Measurements from ENCODE around the gene PNPO.
"Not testable (repeated sequence)": the region's sequence is repeated elsewhere in the genome, so short reads cannot be mapped to it uniquely, and the experiment has no call there.

Gene PNPO

DNA sequence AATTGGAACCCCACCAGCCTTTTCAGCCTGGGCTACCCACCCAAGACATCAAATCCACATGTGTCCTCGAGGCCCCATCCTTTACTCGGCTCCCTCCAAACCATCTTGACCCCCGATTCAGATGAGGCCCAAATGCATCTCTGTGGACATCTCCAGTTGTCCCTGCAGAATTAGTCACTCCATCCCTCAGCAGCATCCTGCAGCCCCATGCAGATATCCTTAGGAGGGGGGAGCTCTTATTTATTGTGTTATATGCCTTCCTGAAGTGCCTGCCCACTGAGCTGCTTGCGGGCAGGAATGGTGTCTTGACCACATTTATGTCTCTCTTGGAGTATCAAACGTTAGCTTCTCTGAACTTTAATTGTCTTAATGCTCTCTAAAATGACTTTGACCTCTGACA lies 45.1 kb downstream of the PNPO start:
- no peak overlapping the region for H3K27ac Mint-ChIP-seq
- no peaks in the 10 kb centered on the region for H3K9me3 Mint-ChIP-seq
- H3K36me3 Mint-ChIP-seq (ENCODE audit: low read depth), result peaks cover 15% of the 10 kb centered on the region
- H3K4me3 Mint-ChIP-seq, result no peak overlapping the region
- peaks cover 15% of the 10 kb centered on the region for H3K4me1 Mint-ChIP-seq (ENCODE audit: low read depth)
- H3K27me3 Mint-ChIP-seq (ENCODE audit: low read depth), result no peaks in the 10 kb centered on the region

DNA sequence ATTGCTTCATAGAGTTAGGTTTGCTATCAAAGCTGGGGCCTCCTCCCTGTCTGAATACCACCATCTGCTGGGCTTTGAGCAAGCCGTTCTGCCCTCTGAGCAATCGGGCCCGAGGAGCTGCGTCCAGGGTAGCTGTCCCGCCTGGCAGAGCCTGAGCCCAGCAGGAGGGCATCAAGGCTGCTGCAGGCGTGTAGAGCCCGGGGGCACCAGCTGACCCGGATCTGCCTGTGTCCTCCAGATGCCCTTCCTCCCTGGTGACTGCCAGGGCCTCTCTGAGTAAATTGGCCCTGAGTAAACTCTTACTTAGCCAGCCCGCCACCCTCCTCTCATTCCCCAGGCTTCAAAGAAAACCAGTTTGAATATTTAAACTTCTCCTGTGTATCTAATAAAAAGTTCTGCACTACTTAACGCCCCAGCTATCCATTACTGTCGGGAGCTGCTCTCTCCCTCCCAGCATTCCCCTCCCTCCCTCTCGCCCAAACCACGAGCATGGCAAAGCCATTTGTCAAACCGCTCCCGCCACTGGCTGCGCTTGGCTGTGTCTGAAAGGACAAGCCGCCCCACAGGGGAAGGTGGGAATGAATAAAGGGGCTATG lies 46.0 kb downstream of the PNPO start:
- Mint-ChIP-seq H3K4me3 (no peak overlapping the region), H3K27me3 (ENCODE audit: low read depth) (no peaks in the 10 kb centered on the region), H3K36me3 (ENCODE audit: low read depth) (peaks cover 15% of the 10 kb centered on the region), H3K4me1 (ENCODE audit: low read depth) (peaks cover 14% of the 10 kb centered on the region), H3K9me3 (no peaks in the 10 kb centered on the region), H3K27ac (no peak overlapping the region)

DNA sequence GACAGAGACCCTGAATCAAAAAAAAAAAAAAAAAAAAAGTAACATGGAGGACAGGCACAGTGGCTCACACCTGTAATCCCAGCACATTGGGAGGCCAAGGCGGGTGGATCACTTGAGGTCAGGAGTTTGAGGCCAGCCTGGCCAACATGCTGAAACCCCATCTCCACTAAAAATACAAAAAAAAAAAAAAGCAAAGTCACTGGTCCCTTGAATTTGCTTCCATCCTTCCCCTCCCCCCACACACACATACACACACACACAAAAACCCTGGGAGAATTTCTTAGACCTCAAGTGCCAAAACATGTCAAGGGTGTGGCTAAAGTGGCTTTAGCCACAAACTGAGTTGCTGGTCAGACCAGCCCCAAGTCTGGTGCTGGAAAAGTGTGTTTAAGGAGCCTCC lies 47.1 kb downstream of the PNPO start:
- H3K27ac Mint-ChIP-seq; H3K4me3 Mint-ChIP-seq; H3K9me3 Mint-ChIP-seq; H3K27me3 Mint-ChIP-seq (ENCODE audit: low read depth): not testable (repeated sequence)
- H3K36me3 Mint-ChIP-seq (ENCODE audit: low read depth), result peaks cover 10% of the 10 kb centered on the region
- peaks cover 14% of the 10 kb centered on the region for H3K4me1 Mint-ChIP-seq (ENCODE audit: low read depth)

DNA sequence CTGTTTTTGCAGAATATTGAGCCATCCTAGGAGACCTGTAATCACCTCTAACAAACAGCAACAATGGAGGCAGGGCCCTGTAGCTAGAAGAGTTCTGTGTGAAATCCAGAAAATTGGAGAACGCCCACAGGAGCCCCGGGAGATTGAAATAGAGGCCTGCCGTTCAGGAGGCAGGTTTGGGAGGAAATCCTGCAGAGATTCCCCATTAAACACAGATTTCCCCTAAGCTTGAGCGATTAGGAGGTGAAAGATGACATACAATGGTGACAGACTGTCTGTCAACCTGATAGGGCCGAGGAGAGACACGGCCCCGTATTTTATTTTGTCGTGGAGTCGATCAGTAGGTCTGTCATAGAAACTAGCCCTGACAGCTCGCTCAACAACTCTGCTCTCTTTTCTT lies 47.8 kb downstream of the PNPO start:
- Mint-ChIP-seq H3K27ac (no peak overlapping the region), H3K4me3 (no peak overlapping the region), H3K4me1 (ENCODE audit: low read depth) (peaks cover 14% of the 10 kb centered on the region), H3K9me3 (no peaks in the 10 kb centered on the region), H3K36me3 (ENCODE audit: low read depth) (peaks cover 3% of the 10 kb centered on the region), H3K27me3 (ENCODE audit: low read depth) (peaks cover 7% of the 10 kb centered on the region)

DNA sequence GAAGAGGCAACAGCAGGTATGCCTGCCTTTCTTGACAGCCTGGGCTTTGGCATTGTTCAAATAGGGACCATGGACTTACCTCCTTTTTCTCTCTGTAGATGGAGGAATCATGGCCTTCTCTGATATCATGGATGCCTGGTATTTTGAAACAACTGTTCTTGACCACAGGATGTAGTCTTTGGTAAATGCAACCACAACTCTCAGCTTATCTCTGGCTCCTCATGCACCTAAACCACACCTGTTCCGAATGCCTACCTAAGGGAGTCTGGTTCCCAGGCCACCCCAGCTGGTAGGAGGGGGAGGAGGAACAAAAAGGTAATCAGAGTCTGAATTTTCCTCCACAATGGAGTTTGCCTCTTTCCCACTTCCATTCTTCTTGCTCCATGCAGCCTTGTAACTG lies 48.3 kb downstream of the PNPO start:
- Mint-ChIP-seq H3K9me3 (no peaks in the 10 kb centered on the region), H3K27me3 (ENCODE audit: low read depth) (peaks cover 7% of the 10 kb centered on the region), H3K4me1 (ENCODE audit: low read depth) (peaks cover 14% of the 10 kb centered on the region), H3K36me3 (ENCODE audit: low read depth) (peaks cover 3% of the 10 kb centered on the region), H3K27ac (no peak overlapping the region), H3K4me3 (no peak overlapping the region)

DNA sequence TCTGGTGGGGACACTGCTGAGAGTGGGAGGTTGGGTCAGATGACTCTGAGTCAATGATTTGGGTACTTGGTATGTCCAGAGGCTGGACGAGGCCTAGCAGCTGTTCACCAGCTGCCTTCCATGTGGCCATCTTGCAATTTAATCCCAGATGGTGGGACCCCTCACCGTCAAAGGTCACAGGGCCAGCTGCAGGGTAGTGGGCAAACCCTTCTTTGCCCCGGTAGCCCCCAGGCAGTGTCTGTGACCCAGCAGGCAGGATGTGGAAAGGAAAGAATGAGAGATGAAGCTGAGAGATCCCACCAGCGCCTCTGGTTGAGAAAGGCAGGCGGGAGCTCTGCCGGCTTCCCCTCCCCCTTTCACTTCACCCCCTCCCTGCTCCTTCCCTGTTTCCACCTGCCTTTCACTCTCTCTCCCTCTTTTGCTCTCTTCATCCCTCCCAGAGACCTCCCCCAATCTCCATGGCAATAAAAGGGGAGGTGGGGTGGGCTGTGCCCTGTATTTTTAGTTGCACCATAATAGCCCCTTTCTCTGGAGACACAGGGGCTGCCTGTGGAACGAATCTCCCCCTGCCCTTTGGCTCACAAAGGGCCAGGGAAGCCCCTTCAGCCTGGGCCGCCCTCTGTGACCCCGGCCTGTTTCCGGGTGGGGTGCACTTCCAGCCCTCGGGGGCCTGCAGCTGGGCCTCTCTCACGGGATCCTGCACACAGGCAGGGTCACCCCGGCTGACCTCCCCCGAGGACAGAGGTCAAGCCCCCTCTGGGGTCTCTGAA lies 49.8 kb downstream of the PNPO start:
- Mint-ChIP-seq H3K4me1 (ENCODE audit: low read depth) (peaks cover 14% of the 10 kb centered on the region), H3K27me3 (ENCODE audit: low read depth) (peaks cover 7% of the 10 kb centered on the region), H3K4me3 (no peak overlapping the region), H3K9me3 (no peaks in the 10 kb centered on the region), H3K36me3 (ENCODE audit: low read depth) (no peaks in the 10 kb centered on the region), H3K27ac (no peak overlapping the region)

DNA sequence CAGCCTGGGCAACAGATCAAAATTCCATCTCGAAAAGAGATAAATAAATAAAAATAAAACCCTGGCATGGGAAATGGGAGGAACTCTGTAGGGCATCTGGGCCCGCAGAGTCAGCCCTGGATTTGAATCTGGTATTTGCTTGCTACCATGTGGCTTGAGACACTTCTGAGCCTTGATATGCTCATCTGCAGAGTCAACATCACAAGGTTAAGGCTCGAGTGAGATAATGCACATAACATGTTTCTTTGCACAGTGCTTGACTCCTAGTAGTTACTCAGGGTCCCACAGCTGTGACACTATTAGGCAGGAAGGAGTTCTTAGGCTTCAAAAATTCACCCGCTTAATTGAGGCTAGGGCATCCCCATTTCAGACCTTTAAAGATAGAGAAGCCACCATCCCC lies 50.8 kb downstream of the PNPO start:
- Mint-ChIP-seq H3K36me3 (ENCODE audit: low read depth) (no peaks in the 10 kb centered on the region), H3K9me3 (no peaks in the 10 kb centered on the region), H3K4me1 (ENCODE audit: low read depth) (peaks cover 14% of the 10 kb centered on the region)

DNA sequence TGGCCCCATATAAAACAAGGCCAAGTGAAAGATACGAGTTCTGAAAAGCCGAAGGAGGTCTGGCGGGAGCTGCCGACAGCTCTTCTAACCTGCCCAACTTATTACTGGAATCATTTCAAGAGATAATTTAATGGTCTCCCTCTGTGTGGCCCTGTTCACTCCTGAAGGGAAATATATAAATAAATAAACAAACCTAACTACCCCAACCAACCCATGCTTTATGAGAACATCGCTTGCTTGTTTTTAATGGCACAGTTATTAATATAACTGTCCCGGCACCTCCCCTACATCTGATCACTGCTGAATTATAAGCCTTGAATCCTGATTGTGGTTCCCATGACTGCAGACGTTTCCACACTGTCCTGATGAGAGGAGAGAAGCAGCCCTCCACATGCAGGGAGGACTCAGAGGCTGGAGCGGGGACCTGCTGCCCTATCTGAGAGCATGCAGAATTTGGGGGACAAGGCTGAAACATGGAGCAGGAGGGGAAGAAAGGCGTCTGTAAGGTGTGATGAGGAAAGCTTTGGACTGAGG lies 51.7 kb downstream of the PNPO start:
- H3K27ac Mint-ChIP-seq, result no peak overlapping the region
- H3K4me1 Mint-ChIP-seq (ENCODE audit: low read depth), result peaks cover 14% of the 10 kb centered on the region
- H3K9me3 Mint-ChIP-seq, result no peaks in the 10 kb centered on the region
- H3K4me3 Mint-ChIP-seq, result no peak overlapping the region
- H3K36me3 Mint-ChIP-seq (ENCODE audit: low read depth), result no peaks in the 10 kb centered on the region
- H3K27me3 Mint-ChIP-seq (ENCODE audit: low read depth), result peaks cover 10% of the 10 kb centered on the region

More for the DNA sequence above, 50.8 kb downstream of the PNPO start:
- Mint-ChIP-seq H3K27me3 (ENCODE audit: low read depth) (peaks cover 7% of the 10 kb centered on the region), H3K27ac (no peak overlapping the region), H3K4me3 (no peak overlapping the region)

DNA sequence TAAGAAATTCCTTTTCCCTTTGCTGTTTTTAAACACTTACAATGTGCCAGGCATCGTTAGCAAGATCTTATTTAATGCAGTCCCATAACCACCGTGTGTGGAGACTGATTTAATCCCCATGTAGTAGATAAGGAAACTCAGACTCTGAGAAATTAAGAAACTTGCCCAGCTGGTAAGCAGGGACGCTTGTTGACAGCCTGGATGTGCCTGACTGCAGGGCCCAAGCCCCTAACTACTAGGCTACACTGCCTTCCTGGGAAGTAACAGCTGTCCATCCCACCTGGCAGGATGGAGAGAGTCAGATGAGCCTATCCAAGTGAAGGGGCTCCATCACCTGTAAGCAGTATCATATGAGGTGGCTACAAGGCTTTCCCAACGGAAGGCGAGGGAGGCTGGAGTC lies 52.6 kb downstream of the PNPO start:
- Mint-ChIP-seq H3K27ac (no peak overlapping the region), H3K36me3 (ENCODE audit: low read depth) (no peaks in the 10 kb centered on the region), H3K27me3 (ENCODE audit: low read depth) (peaks cover 10% of the 10 kb centered on the region)

DNA sequence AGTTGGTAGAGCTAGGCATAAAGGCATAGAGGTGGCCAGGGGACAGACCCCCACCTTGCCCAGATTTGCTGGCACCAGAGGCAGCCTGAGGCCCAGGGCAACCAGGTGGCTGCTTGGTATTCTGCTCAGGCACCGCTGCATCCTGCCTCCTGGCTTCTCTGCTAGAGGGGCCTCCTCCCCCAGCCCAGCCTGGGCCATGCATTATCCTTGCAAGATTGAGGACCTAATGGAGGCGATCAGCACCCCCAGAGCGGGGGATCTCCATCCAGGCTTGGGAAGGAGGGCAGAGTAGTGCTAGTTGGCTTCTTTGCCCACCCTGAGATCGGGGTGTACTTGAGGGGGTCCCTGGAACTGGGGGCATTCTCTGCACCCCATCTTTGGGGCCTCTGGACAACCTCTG lies 53.4 kb downstream of the PNPO start:
- H3K36me3 Mint-ChIP-seq (ENCODE audit: low read depth), result no peaks in the 10 kb centered on the region
- no peaks in the 10 kb centered on the region for H3K9me3 Mint-ChIP-seq
- H3K4me1 Mint-ChIP-seq (ENCODE audit: low read depth), result peaks cover 2% of the 10 kb centered on the region
- H3K27me3 Mint-ChIP-seq (ENCODE audit: low read depth), result peaks cover 10% of the 10 kb centered on the region
- no peak overlapping the region for H3K4me3 Mint-ChIP-seq
- H3K27ac Mint-ChIP-seq, result no peak overlapping the region

More for the DNA sequence above, 52.6 kb downstream of the PNPO start:
- H3K4me1 Mint-ChIP-seq (ENCODE audit: low read depth), result peaks cover 9% of the 10 kb centered on the region
- no peaks in the 10 kb centered on the region for H3K9me3 Mint-ChIP-seq
- H3K4me3 Mint-ChIP-seq, result no peak overlapping the region

DNA sequence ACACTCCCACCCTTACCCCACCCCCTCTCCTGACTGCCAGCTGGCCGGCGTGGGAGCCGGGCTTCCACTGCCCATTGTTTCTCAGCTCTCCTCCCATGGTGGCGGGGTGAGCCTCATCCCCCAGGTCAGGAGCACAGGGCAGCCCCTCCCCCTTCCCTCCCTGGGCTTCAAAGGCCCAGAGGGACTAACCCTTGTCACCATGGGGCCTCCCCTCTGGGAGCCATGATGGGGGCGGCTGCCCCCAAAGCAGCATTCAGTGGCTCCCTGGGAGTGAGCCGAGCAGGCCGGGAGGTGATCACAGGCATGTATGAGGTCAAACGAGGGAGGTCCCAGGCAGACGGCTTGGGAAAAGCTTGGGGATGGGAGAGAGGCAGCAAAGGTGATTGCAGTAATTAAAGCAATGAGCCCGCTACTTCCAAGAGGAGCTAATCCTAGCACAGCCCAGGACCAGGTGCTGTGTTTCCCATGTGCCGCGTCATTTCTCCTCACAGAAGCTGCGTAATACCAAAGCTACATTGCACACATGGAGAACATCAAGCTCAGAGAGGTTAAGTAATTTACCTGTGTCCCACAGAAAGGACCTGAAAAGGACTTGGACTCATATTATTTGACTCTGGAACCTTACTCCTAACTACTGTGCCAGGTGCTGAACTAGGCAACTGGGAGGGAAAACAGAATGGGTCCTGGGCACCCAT lies 54.0 kb downstream of the PNPO start:
- no peak overlapping the region for H3K4me3 Mint-ChIP-seq
- H3K9me3 Mint-ChIP-seq, result no peaks in the 10 kb centered on the region
- H3K27me3 Mint-ChIP-seq (ENCODE audit: low read depth), result peaks cover 10% of the 10 kb centered on the region
- H3K36me3 Mint-ChIP-seq (ENCODE audit: low read depth), result no peaks in the 10 kb centered on the region
- no peaks in the 10 kb centered on the region for H3K4me1 Mint-ChIP-seq (ENCODE audit: low read depth)
- H3K27ac Mint-ChIP-seq, result no peak overlapping the region

DNA sequence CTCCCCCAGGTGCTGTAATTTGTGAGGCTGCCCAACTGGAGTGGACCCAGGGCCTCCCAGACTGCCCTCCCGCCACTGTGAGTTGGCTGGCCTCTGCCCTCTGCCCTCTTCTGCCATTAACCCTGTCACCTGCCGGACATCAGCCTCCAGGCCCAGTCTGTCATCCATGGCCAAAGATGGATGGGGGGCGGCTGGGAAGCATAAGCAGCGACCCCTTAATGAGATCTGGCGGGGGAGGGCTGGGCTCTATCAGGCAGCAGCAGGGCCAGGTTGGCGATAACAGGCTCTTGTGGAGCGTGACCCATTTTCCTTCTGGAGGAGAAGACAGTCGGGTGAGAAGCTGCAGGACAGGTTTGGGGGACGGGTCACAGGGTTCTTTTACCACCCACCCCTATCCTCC lies 54.8 kb downstream of the PNPO start:
- no peaks in the 10 kb centered on the region for H3K9me3 Mint-ChIP-seq
- no peaks in the 10 kb centered on the region for H3K4me1 Mint-ChIP-seq (ENCODE audit: low read depth)
- H3K36me3 Mint-ChIP-seq (ENCODE audit: low read depth), result no peaks in the 10 kb centered on the region
- H3K4me3 Mint-ChIP-seq, result no peak overlapping the region
- peaks cover 10% of the 10 kb centered on the region for H3K27me3 Mint-ChIP-seq (ENCODE audit: low read depth)
- H3K27ac Mint-ChIP-seq, result no peak overlapping the region

DNA sequence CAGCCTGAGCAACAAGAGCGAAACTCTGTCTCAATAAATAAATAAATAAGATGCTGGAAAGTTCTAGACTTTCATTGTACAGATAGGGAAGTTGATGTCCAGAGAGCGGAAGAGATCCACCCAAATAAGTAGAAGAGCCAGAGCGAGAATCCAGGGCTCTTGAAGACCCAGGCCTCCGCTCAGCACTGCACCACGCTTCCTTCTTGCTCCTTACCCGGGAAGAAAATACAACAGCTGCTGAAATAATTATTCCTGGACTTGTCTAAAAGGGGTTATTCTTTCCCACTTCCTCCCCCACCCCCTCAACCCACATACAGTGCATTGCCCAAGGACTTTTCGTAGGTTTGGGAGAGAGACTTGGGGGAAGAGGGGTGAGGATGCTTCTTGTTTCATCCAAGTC lies 56.2 kb downstream of the PNPO start:
- peaks cover 2% of the 10 kb centered on the region for H3K4me1 Mint-ChIP-seq (ENCODE audit: low read depth)
- H3K27me3 Mint-ChIP-seq (ENCODE audit: low read depth), result peaks cover 10% of the 10 kb centered on the region
- H3K9me3 Mint-ChIP-seq, result no peaks in the 10 kb centered on the region
- no peak overlapping the region for H3K27ac Mint-ChIP-seq
- H3K4me3 Mint-ChIP-seq, result no peak overlapping the region
- no peaks in the 10 kb centered on the region for H3K36me3 Mint-ChIP-seq (ENCODE audit: low read depth)

DNA sequence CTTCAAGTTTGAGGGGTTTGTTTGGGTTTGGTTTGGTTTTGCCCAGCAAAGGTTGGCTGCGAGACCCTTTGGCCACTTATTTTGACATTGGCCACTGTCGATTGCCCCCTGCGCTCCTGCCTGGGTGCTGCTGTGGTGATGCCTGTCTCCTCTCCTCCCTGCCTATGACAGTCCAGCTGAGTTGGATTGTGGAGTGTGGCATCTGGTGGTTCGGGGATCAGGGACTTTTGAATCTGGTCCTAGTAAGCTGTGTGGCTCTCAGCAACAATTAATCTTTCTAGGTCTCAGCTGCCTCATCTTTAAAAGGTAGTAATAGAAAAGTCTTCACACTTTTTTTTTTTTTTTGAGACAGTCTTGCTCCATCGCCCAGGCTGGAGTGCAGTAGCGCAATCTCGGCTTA lies 56.7 kb downstream of the PNPO start:
- no peak overlapping the region for H3K27ac Mint-ChIP-seq
- peaks cover 10% of the 10 kb centered on the region for H3K27me3 Mint-ChIP-seq (ENCODE audit: low read depth)
- peaks cover 6% of the 10 kb centered on the region for H3K4me1 Mint-ChIP-seq (ENCODE audit: low read depth)
- H3K36me3 Mint-ChIP-seq (ENCODE audit: low read depth), result no peaks in the 10 kb centered on the region
- no peak overlapping the region for H3K4me3 Mint-ChIP-seq
- H3K9me3 Mint-ChIP-seq, result no peaks in the 10 kb centered on the region

All from T-helper 1 cell treated with Interleukin-12 subunit alpha and Interleukin-12 subunit beta and Interleukin-4 antibody, amounts not matched to agents 30 μg/mL and 1 μg/mL, for 36 hours (primary cell).